ENCODE measurements around the gene ALPI. TPM values are rescaled to one million over a fixed set of nuclear protein-coding genes. Genes with fewer than 3 reads are reported as not detected.

ALPI gene
- total RNA-seq, 1 experiment from 2014 or later = not detected

- TF ChIP-seq REST (IDR thresholded peaks at IDR 0.05; ENCODE audit: low read depth) (no peak), TCF7L2 (IDR thresholded peaks at IDR 0.05; ENCODE audit: borderline replicate concordance, extremely low read depth, insufficient read depth, insufficient read length) (no peak), POLR2A (IDR thresholded peaks at IDR 0.05; ENCODE audit: borderline replicate concordance, extremely low read depth, insufficient read depth, insufficient read length) (no peak), SP1 (IDR thresholded peaks at IDR 0.05; ENCODE audit: low read depth) (no peak), ELF1 (IDR thresholded peaks at IDR 0.05; ENCODE audit: borderline replicate concordance, low read depth) (no peak), FOSL1 (IDR thresholded peaks at IDR 0.05; ENCODE audit: low read depth) (no peak)
These were observed 20.6 kb upstream of the ALPI start (continued) for GRCh38 chr2:232435375-232435648.

GRCh38 chr2:232435805-232436204 is 20.1 kb upstream of the ALPI start:
- Histone ChIP-seq H3K79me2 (ENCODE audit: insufficient read depth, low read length) (no peaks in the 10 kb centered on the region), H3K27me3 (ENCODE audit: insufficient read depth, low read length) (no peaks in the 10 kb centered on the region), H3K27ac (ENCODE audit: low read depth, low read length) (no peak overlapping the region), H3K36me3 (ENCODE audit: control insufficient read depth in 1 of 2, insufficient read depth in 2 of 2, low read length in 2 of 2) (no peaks in the 10 kb centered on the region), H3K4me1 (ENCODE audit: control insufficient read depth in 1 of 2, insufficient read depth in 2 of 2, low read length in 2 of 2) (peaks cover 0 to 3% of the 10 kb centered on the region in 2 experiments; a peak in 1 of 4 replicates), H2AFZ (ENCODE audit: low read depth, low read length, poor library complexity, severe bottlenecking) (no peak overlapping the region), H3K4me2 (ENCODE audit: low read length) (no peak overlapping the region), H3K9ac (ENCODE audit: low read length) (no peak overlapping the region), H4K20me1 (ENCODE audit: insufficient read depth) (no peaks in the 10 kb centered on the region), H3K9me3 (ENCODE audit: control insufficient read depth in 1 of 2, insufficient read depth in 1 of 2, low read depth in 1 of 2, low read length in 2 of 2) (no peaks in the 10 kb centered on the region), H3K4me3 (replicated peaks in 1 of 2; ENCODE audit: low read depth in 1 of 2, low read length in 2 of 2) (no peak overlapping the region), H3K9me2 (ENCODE audit: insufficient read depth) (no peaks in the 10 kb centered on the region)
- BruUV-seq (replicated peaks) = no TSS peak
- ChIA-PET RAD21 (ENCODE audit: low non-redundant PET in 1 of 2, low total read pairs in 2 of 2, uncharacterized antibody in 2 of 2, unreplicated experiment in 2 of 2) (interaction anchor here (0.6 to 0.8 kb wide), 2 partner anchors 70 to 72 kb away, joined by 3 to 7 read pairs; no protein-coding TSS in a partner anchor), CTCF (interaction anchor here (0.9 kb wide), 1 partner anchor 536 kb away, joined by 3 read pairs; no protein-coding TSS in a partner anchor), POLR2A (no interaction called here)
- intact Hi-C loops (cut with micrococcal nuclease) = no loop called here
- DNase-seq (ENCODE audit: low read depth, low spot score) (no peak), ATAC-seq (no peak)
- TF ChIP-seq POLR2A (IDR thresholded peaks at IDR 0.05; ENCODE audit: borderline replicate concordance, extremely low read depth, insufficient read depth, insufficient read length) = no peak
- no peak for TF ChIP-seq ZFX (IDR thresholded peaks at IDR 0.05)
- TF ChIP-seq EZH2phosphoT487 (IDR thresholded peaks at IDR 0.05; ENCODE audit: borderline replicate concordance) = no peak
- no peak for TF ChIP-seq YY1 (IDR thresholded peaks at IDR 0.05; ENCODE audit: extremely low read depth, insufficient replicate concordance, low read depth, low read length)
- TF ChIP-seq REST (IDR thresholded peaks at IDR 0.05; ENCODE audit: low read depth) = no peak
- no peak for TF ChIP-seq ELF1 (IDR thresholded peaks at IDR 0.05; ENCODE audit: borderline replicate concordance, low read depth)
- TF ChIP-seq FOSL1 (IDR thresholded peaks at IDR 0.05; ENCODE audit: low read depth) = no peak
- no peak for TF ChIP-seq MAX (IDR thresholded peaks at IDR 0.05)
- TF ChIP-seq POLR2AphosphoS5 (IDR thresholded peaks at IDR 0.05; ENCODE audit: low read depth, low read length) = no peak
- no peak for TF ChIP-seq EZH2 (IDR thresholded peaks at IDR 0.05)
- TF ChIP-seq CTCF (IDR thresholded peaks at IDR 0.05 in 2 of 3, conservative IDR thresholded peaks at IDR 0.05 in 1 of 3; ENCODE audit: borderline replicate concordance in 1 of 3, insufficient read depth in 1 of 3, low read depth in 2 of 3, low read length in 2 of 3) = no peak
- no peak for TF ChIP-seq ZNF274 (IDR thresholded peaks at IDR 0.05; ENCODE audit: low read depth, low read length)
- TF ChIP-seq CEBPB (IDR thresholded peaks at IDR 0.05; ENCODE audit: low read depth) = no peak

Measured in HCT116 (cell line).